HCT116 (cell line): ENCODE results near the gene CPA1. TPM values are rescaled to one million over a fixed set of nuclear protein-coding genes. Genes with fewer than 3 reads are reported as not detected.

ENCODE experiments used
- ATAC-seq: fragments of 200-7000 bp; cut with Tn5 transposase; 2 replicates; pipeline ENCODE4 v1.9.1; 2020; ENCODE audit warnings: mild to moderate bottlenecking, moderate library complexity
- BruUV-seq: library from RNA; stranded (reverse); fragments of 400-500 nt; replicated peaks from 2 replicates; lab custom pipeline; 2021; lab: Mats Ljungman, UMichigan
- CTCF ChIA-PET: fragments of 300-600 bp; sonication (Branson Sonifier 250); formaldehyde crosslinking; loops from one replicate; lab custom pipeline; 2021; ENCODE audit warnings: antibody characterized with exemption; lab: Charles Lee
- POLR2A ChIA-PET: fragments of 300-600, 350-600 bp; sonication (Branson Sonifier 250); formaldehyde crosslinking; loops from one replicate; lab custom pipeline; 2021; ENCODE audit warnings: antibody characterized with exemption; lab: Charles Lee
- RAD21 ChIA-PET, 2 experiments: fragments of 300-600 bp; sonication (Branson Sonifier 250); formaldehyde crosslinking; loops; one replicate each; lab custom pipeline; 2023; ENCODE audit warnings: low total read pairs in 2 of 2; ENCODE audit not compliant: uncharacterized antibody in 2 of 2, unreplicated experiment in 2 of 2, low non-redundant PET in 1 of 2; lab: Charles Lee
- DNase-seq: peaks from one replicate; pipeline ENCODE4 v3.0.0-alpha.2; 2010; ENCODE audit warnings: low read depth, low spot score
- H2AFZ ChIP-seq: fragments of 200-600 bp; shearing (Covaris generic), sonication (generic); 2 replicates; pipeline ENCODE4 v1.6.1; 2017; ENCODE audit warnings: low read depth, mixed run types, mixed read lengths, antibody characterized with exemption, low read length; ENCODE audit not compliant: poor library complexity, severe bottlenecking
- H3K27ac ChIP-seq: 2 replicates; pipeline ENCODE4 v1.5.1; 2012; ENCODE audit warnings: low read depth, low read length
- H3K27me3 ChIP-seq: fragments of 200-600 bp; sonication (generic); 2 replicates; pipeline ENCODE4 v1.6.1; 2016; ENCODE audit warnings: mixed run types, low read length, mixed read lengths; ENCODE audit not compliant: insufficient read depth
- H3K36me3 ChIP-seq, 2 experiments: fragments of 200-500 bp in 1 of 2; fragments of 200-600 bp in 1 of 2; sonication (Bioruptor generic) in 1 of 2; sonication (generic) in 1 of 2; 2 replicates each; pipeline versions ENCODE4 v1.5.1 to v1.6.1; 2014 to 2016; ENCODE audit warnings: low read length in 2 of 2, inconsistent platforms in 1 of 2, mixed read lengths in 1 of 2, mixed run types in 1 of 2; ENCODE audit not compliant: insufficient read depth in 2 of 2, control insufficient read depth in 1 of 2
- H3K4me1 ChIP-seq, 2 experiments: fragments of 200-600 bp in 1 of 2; sonication (generic) in 1 of 2; 2 replicates each; pipeline versions ENCODE4 v1.5.1 to v1.6.1; 2012 to 2017; ENCODE audit warnings: low read length in 2 of 2, inconsistent platforms in 1 of 2, mild to moderate bottlenecking in 1 of 2, mixed read lengths in 1 of 2, mixed run types in 1 of 2, moderate library complexity in 1 of 2; ENCODE audit not compliant: insufficient read depth in 2 of 2, control insufficient read depth in 1 of 2
- H3K4me2 ChIP-seq: fragments of 200-600 bp; sonication (generic); 2 replicates; pipeline ENCODE4 v1.6.1; 2017; ENCODE audit warnings: mixed run types, low read length, mixed read lengths
- H3K4me3 ChIP-seq, 2 experiments: fragments of 200-600 bp in 1 of 2; sonication (generic) in 1 of 2; replicated peaks in 1 of 2; 2 replicates each; pipeline ENCODE4 v1.5.1; 2011 to 2016; ENCODE audit warnings: low read length in 2 of 2, control low read depth in 1 of 2, low read depth in 1 of 2, mild to moderate bottlenecking in 1 of 2, mixed read lengths in 1 of 2, mixed run types in 1 of 2
- H3K79me2 ChIP-seq: fragments of 200-600 bp; sonication (generic); 2 replicates; pipeline ENCODE4 v1.6.1; 2017; ENCODE audit warnings: mild to moderate bottlenecking, mixed run types, low read length, moderate library complexity, mixed read lengths; ENCODE audit not compliant: insufficient read depth
- H3K9ac ChIP-seq: fragments of 200-600 bp; sonication (generic); 2 replicates; pipeline ENCODE4 v1.6.1; 2016; ENCODE audit warnings: low read length, mixed read lengths
- H3K9me2 ChIP-seq: fragments of 200-600 bp; sonication (generic), shearing (Covaris generic); 2 replicates; pipeline ENCODE4 v1.6.1; 2017; ENCODE audit warnings: mixed run types, mild to moderate bottlenecking, moderate library complexity; ENCODE audit not compliant: insufficient read depth
- H3K9me3 ChIP-seq, 2 experiments: fragments of 200-500 bp in 1 of 2; fragments of 200-600 bp in 1 of 2; sonication (Bioruptor generic) in 1 of 2; sonication (generic) in 1 of 2; 2 replicates each; pipeline ENCODE4 v1.6.1; 2014 to 2017; ENCODE audit warnings: low read length in 2 of 2, mixed read lengths in 2 of 2, inconsistent platforms in 1 of 2, low read depth in 1 of 2, mild to moderate bottlenecking in 1 of 2, mixed run types in 1 of 2, moderate library complexity in 1 of 2; ENCODE audit not compliant: control insufficient read depth in 1 of 2, insufficient read depth in 1 of 2
- H4K20me1 ChIP-seq: fragments of 200-600 bp; sonication (generic), shearing (Covaris generic); 2 replicates; pipeline ENCODE4 v1.6.1; 2017; ENCODE audit warnings: mixed run types, mild to moderate bottlenecking, moderate library complexity; ENCODE audit not compliant: insufficient read depth
- CBX3 ChIP-seq: IDR thresholded peaks from 2 replicates; pipeline ENCODE4 v1.6.1; 2012; ENCODE audit warnings: low read depth
- CEBPB ChIP-seq: IDR thresholded peaks from 2 replicates; pipeline ENCODE4 v1.6.1; 2012; ENCODE audit warnings: low read depth
- EGR1 ChIP-seq: IDR thresholded peaks from 2 replicates; pipeline ENCODE4 v1.6.1; 2012; ENCODE audit warnings: low read depth
- EZH2 ChIP-seq: fragments of 200-600 bp; sonication (generic); IDR thresholded peaks from 2 replicates; pipeline ENCODE4 v1.6.1; 2017; ENCODE audit warnings: antibody characterized with exemption, mixed run types
- EZH2phosphoT487 ChIP-seq: fragments of 200-600 bp; IDR thresholded peaks from 2 replicates; pipeline ENCODE4 v1.6.1; 2018; ENCODE audit warnings: antibody characterized with exemption, borderline replicate concordance
- FOSL1 ChIP-seq: IDR thresholded peaks from 2 replicates; pipeline ENCODE4 v1.6.1; 2012; ENCODE audit warnings: low read depth
- POLR2A ChIP-seq: IDR thresholded peaks from 2 replicates; pipeline ENCODE4 v1.7.0; 2011; ENCODE audit warnings: borderline replicate concordance; ENCODE audit not compliant: insufficient read depth, insufficient read length; ENCODE audit errors: extremely low read depth
- POLR2AphosphoS5 ChIP-seq: IDR thresholded peaks from 2 replicates; pipeline ENCODE4 v1.6.1; 2011; ENCODE audit warnings: mild to moderate bottlenecking, low read depth, low read length, moderate library complexity
- RAD21 ChIP-seq: IDR thresholded peaks from 2 replicates; pipeline ENCODE4 v1.6.1; 2012; ENCODE audit warnings: low read depth, mild to moderate bottlenecking
- SIN3A ChIP-seq: IDR thresholded peaks from 2 replicates; pipeline ENCODE4 v1.6.1; 2012; ENCODE audit warnings: low read depth
- SRF ChIP-seq: IDR thresholded peaks from 2 replicates; pipeline ENCODE4 v1.6.1; 2012; ENCODE audit warnings: low read depth
- TCF7L2 ChIP-seq: IDR thresholded peaks from 2 replicates; pipeline ENCODE4 v1.7.0; 2011; ENCODE audit warnings: borderline replicate concordance, inconsistent platforms; ENCODE audit not compliant: insufficient read depth, insufficient read length; ENCODE audit errors: extremely low read depth
- YY1 ChIP-seq: IDR thresholded peaks from 2 replicates; pipeline ENCODE4 v1.6.1; 2011; ENCODE audit warnings: low read length, low read depth, moderate library complexity, mild to moderate bottlenecking; ENCODE audit not compliant: insufficient replicate concordance; ENCODE audit errors: extremely low read depth
- ZFX ChIP-seq: fragments of 450-650 bp; IDR thresholded peaks from 2 replicates; pipeline ENCODE4 v1.6.1; 2017
- ZNF274 ChIP-seq: fragments of 200-500 bp; sonication (Bioruptor generic); IDR thresholded peaks from 2 replicates; pipeline ENCODE4 v1.6.1; 2014; ENCODE audit warnings: mild to moderate bottlenecking, low read depth, low read length, inconsistent platforms
- intact Hi-C: fragments of 100-400 bp; cut with micrococcal nuclease; formaldehyde crosslinking; loops from 2 replicates; pipeline ENCODE4 v1.10.0; 2022
- total RNA-seq: library from RNA; stranded (reverse); gene quantifications from one replicate; pipeline ENCODE4 v1.2.1, GENCODE V29; 2021; ENCODE audit not compliant: unreplicated experiment
- TF ChIP-seq, protein P1 (sequence below): IDR thresholded peaks from 2 replicates; pipeline ENCODE4 v1.6.1; 2011; ENCODE audit warnings: mild to moderate bottlenecking, low read length, moderate library complexity; ENCODE audit not compliant: insufficient replicate concordance; ENCODE audit errors: extremely low read depth
- TF ChIP-seq, protein P2 (sequence below), 3 experiments: fragments of 200-600 bp in 1 of 3; sonication (generic) in 1 of 3; IDR thresholded peaks in 2 of 3; conservative IDR thresholded peaks in 1 of 3; 2 replicates each; pipeline ENCODE4 v1.5.1; 2012 to 2017; ENCODE audit warnings: low read depth in 2 of 3, low read length in 2 of 3, antibody characterized with exemption in 1 of 3, borderline replicate concordance in 1 of 3, control low read depth in 1 of 3, mild to moderate bottlenecking in 1 of 3, mixed read lengths in 1 of 3, mixed run types in 1 of 3, moderate library complexity in 1 of 3; ENCODE audit not compliant: insufficient read depth in 1 of 3
- TF ChIP-seq, protein P3 (sequence below): IDR thresholded peaks from 2 replicates; pipeline ENCODE4 v1.6.1; 2012; ENCODE audit warnings: low read depth
- TF ChIP-seq, protein P4 (sequence below): IDR thresholded peaks from 2 replicates; pipeline ENCODE4 v1.6.1; 2012

Gene CPA1
- total RNA-seq, 1 experiment from 2014 or later: 11.9 TPM

DNA sequence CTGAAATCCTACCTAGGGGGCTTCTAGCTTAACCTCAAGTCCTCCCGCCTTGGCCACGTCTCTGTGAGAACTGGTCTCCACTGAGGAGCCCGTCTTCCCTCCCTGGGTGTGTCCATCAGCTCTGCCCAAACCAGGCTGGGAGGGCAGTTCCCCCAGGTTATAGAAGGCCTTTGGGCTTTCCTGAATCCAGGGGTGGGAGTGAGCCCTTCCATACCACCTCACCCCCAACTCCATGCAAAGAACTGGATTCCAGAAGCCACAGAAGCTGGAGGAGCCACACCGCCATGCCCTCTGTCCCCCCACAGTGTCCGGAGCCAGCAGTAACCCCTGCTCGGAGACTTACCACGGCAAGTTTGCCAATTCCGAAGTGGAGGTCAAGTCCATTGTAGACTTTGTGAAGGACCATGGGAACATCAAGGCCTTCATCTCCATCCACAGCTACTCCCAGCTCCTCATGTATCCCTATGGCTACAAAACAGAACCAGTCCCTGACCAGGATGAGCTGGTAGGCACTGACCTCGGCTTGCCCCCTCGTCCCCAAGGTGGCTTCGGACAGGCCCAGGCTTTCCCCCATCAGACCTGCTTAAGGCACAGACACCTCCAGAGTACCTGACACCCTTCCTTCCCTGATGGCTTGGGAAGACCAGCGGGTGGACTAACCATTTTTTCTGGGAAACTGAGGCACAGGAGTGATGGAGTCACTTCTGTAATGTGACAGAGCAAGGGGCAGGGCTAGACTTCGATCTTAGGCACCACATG is 4.7 kb downstream of the CPA1 start:
- H3K9me3 ChIP-seq: no peaks in the 10 kb centered on the region
- H3K27me3 ChIP-seq: no peaks in the 10 kb centered on the region
- no peaks in the 10 kb centered on the region for H4K20me1 ChIP-seq
- TF ChIP-seq EZH2phosphoT487 (no peak), SRF (no peak), SIN3A (no peak), POLR2AphosphoS5 (no peak), CBX3 (no peak), EZH2 (no peak), TCF7L2 (no peak), YY1 (no peak), ZNF274 (no peak), ZFX (no peak), POLR2A (no peak), RAD21 (no peak), CEBPB (no peak), EGR1 (no peak), FOSL1 (no peak)
- TF ChIP-seq, protein P1, sequence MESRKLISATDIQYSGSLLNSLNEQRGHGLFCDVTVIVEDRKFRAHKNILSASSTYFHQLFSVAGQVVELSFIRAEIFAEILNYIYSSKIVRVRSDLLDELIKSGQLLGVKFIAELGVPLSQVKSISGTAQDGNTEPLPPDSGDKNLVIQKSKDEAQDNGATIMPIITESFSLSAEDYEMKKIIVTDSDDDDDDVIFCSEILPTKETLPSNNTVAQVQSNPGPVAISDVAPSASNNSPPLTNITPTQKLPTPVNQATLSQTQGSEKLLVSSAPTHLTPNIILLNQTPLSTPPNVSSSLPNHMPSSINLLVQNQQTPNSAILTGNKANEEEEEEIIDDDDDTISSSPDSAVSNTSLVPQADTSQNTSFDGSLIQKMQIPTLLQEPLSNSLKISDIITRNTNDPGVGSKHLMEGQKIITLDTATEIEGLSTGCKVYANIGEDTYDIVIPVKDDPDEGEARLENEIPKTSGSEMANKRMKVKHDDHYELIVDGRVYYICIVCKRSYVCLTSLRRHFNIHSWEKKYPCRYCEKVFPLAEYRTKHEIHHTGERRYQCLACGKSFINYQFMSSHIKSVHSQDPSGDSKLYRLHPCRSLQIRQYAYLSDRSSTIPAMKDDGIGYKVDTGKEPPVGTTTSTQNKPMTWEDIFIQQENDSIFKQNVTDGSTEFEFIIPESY: no peak
- TF ChIP-seq, protein P2, sequence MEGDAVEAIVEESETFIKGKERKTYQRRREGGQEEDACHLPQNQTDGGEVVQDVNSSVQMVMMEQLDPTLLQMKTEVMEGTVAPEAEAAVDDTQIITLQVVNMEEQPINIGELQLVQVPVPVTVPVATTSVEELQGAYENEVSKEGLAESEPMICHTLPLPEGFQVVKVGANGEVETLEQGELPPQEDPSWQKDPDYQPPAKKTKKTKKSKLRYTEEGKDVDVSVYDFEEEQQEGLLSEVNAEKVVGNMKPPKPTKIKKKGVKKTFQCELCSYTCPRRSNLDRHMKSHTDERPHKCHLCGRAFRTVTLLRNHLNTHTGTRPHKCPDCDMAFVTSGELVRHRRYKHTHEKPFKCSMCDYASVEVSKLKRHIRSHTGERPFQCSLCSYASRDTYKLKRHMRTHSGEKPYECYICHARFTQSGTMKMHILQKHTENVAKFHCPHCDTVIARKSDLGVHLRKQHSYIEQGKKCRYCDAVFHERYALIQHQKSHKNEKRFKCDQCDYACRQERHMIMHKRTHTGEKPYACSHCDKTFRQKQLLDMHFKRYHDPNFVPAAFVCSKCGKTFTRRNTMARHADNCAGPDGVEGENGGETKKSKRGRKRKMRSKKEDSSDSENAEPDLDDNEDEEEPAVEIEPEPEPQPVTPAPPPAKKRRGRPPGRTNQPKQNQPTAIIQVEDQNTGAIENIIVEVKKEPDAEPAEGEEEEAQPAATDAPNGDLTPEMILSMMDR (IDR thresholded peaks at IDR 0.05 in 2 of 3, conservative IDR thresholded peaks at IDR 0.05 in 1 of 3; ENCODE audit: borderline replicate concordance in 1 of 3, insufficient read depth in 1 of 3, low read depth in 2 of 3, low read length in 2 of 3): no peak
- TF ChIP-seq, protein P3, sequence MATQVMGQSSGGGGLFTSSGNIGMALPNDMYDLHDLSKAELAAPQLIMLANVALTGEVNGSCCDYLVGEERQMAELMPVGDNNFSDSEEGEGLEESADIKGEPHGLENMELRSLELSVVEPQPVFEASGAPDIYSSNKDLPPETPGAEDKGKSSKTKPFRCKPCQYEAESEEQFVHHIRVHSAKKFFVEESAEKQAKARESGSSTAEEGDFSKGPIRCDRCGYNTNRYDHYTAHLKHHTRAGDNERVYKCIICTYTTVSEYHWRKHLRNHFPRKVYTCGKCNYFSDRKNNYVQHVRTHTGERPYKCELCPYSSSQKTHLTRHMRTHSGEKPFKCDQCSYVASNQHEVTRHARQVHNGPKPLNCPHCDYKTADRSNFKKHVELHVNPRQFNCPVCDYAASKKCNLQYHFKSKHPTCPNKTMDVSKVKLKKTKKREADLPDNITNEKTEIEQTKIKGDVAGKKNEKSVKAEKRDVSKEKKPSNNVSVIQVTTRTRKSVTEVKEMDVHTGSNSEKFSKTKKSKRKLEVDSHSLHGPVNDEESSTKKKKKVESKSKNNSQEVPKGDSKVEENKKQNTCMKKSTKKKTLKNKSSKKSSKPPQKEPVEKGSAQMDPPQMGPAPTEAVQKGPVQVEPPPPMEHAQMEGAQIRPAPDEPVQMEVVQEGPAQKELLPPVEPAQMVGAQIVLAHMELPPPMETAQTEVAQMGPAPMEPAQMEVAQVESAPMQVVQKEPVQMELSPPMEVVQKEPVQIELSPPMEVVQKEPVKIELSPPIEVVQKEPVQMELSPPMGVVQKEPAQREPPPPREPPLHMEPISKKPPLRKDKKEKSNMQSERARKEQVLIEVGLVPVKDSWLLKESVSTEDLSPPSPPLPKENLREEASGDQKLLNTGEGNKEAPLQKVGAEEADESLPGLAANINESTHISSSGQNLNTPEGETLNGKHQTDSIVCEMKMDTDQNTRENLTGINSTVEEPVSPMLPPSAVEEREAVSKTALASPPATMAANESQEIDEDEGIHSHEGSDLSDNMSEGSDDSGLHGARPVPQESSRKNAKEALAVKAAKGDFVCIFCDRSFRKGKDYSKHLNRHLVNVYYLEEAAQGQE: no peak
- TF ChIP-seq, protein P4, sequence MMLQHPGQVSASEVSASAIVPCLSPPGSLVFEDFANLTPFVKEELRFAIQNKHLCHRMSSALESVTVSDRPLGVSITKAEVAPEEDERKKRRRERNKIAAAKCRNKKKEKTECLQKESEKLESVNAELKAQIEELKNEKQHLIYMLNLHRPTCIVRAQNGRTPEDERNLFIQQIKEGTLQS: no peak
- H3K79me2 ChIP-seq: no peaks in the 10 kb centered on the region
- no peaks in the 10 kb centered on the region for H3K36me3 ChIP-seq
- no peak overlapping the region for H3K9ac ChIP-seq
- H3K27ac ChIP-seq: no peak overlapping the region
- RAD21 ChIA-PET: no interaction called here
- H3K9me2 ChIP-seq: no peaks in the 10 kb centered on the region
- intact Hi-C loops: no loop called here
- H3K4me2 ChIP-seq: no peak overlapping the region
- no TSS peak for BruUV-seq
- DNase-seq: no peak
- no peak overlapping the region for H2AFZ ChIP-seq
- ATAC-seq: no peak
- CTCF ChIA-PET: no interaction called here
- no peak overlapping the region for H3K4me3 ChIP-seq
- H3K4me1 ChIP-seq: no peaks in the 10 kb centered on the region
- POLR2A ChIA-PET: no interaction called here
